GM19193 (cell line): ENCODE data around the gene APOL6.

ENCODE experiments used
- POLR2A ChIP-seq: IDR thresholded peaks from 4 replicates; pipeline ENCODE4 v1.6.1; 2011; ENCODE audit not compliant: insufficient read depth, insufficient read length; ENCODE audit errors: extremely low read depth

The APOL6 gene

GRCh38 chr22:35625763-35626432, 22.3 kb upstream of the APOL6 start:
- TF ChIP-seq POLR2A = no peak

GRCh38 chr22:35627267-35628041, 20.8 kb upstream of the APOL6 start:
- no peak for TF ChIP-seq POLR2A

GRCh38 chr22:35628732-35629131, 19.5 kb upstream of the APOL6 start:
- no peak for TF ChIP-seq POLR2A

DNA sequence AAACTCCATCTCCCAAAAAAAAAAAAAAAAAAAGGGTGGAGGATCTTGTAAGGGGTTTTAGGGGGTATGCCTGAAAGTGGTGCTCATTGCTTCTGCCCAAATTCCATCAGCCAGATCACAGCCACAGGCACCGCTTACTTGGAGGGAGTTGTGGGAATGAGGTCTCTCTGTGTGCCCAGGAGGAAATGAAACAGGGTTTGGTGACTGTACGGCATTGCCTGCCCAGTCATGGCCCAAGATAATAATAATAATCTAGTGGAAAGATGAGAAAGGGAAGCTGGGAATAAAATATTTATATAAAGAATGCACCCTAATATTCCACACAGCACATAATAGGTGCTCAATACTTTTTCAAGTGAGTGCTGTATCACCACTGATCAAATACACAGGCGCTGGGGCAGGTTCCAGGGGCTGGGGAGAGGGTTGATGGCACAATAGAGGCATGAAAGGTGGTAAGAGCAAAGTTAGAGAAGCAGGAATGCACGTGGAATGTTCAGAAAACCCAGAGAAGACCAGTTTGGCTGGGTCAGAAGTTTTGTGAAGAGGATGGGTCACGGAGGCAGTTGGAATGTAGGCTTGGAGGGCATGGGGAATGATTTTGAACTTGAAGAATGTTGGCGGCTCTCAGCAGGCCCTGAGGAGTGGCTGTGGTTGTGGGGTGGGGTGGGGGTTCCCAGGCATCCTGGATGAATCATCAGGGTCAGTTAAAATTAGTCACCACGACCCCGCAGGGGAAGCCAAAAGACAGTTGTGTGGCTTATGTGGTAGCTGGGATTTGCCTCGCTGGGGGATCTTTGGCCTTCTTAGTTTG, 18.6 kb upstream of the APOL6 start:
- TF ChIP-seq POLR2A = no peak

GRCh38 chr22:35630387-35630793, 17.9 kb upstream of the APOL6 start:
- no peak for TF ChIP-seq POLR2A

DNA sequence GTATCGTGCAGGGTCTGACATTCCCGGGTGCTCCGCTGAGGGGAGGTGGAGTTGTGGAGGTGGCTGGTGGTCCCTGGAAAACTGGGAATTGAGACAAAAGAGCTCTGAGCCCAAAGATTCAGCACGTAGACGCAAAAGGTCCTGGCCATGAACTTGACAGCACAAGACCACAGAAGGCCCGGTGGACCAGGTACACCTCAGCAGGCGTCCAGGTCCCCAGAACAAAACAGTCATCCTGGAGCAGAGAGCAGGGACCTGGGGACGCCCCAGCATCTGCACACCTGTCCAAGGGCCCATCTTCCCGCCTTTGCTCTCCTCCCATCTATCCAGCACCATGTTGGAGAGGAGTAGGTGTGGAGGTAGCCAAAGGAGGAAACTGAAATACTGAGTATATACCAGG, 17.4 kb upstream of the APOL6 start:
- TF ChIP-seq POLR2A = no peak

GRCh38 chr22:35631597-35631996, 16.6 kb upstream of the APOL6 start:
- no peak for TF ChIP-seq POLR2A

- no peak for TF ChIP-seq POLR2A
Measured at GRCh38 chr22:35632935-35633334, 15.3 kb upstream of the APOL6 start.

DNA sequence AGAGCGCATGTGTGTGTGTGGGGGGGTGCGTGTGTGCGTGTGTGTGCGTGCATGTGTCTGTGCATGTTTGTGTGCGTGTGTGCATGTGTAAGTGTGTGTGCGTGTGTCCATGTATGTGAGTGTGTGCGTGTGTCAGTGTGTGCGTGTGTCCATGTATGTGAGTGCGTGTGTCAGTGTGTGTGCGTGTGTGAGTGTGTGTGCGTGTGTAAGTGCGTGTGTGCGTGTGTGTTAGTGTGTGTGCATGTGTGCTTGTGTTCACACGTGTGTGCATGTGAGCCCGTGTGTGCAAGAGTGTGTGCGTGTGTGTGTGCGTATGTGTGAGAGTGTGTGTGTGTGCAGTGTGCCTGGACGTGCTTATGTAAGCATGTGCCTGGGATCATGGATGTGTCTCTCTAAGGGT, 14.7 kb upstream of the APOL6 start:
- no peak for TF ChIP-seq POLR2A

DNA sequence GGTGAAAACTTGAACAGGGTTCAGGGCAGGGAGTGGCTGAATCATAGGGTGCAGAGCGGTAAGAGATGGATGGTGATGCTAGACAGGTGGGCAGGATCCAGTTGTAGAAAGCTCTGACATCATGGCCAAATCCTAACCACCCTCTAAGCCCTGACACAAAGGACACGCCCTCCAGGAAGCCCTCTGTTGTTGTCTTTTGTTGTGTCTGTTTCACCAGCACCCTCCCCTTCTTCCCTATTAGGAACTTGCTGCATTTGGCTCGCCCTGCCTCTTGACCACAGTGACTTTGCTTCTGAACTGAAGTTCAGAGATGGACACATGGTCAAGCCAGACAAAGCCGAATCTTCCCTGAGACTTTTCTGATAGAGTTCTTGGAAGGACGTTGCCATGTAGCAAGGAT, 14.2 kb upstream of the APOL6 start:
- no peak for TF ChIP-seq POLR2A

GRCh38 chr22:35634943-35635540, 13.2 kb upstream of the APOL6 start:
- no peak for TF ChIP-seq POLR2A

GRCh38 chr22:35637254-35637653, 11.0 kb upstream of the APOL6 start:
- TF ChIP-seq POLR2A = no peak

DNA sequence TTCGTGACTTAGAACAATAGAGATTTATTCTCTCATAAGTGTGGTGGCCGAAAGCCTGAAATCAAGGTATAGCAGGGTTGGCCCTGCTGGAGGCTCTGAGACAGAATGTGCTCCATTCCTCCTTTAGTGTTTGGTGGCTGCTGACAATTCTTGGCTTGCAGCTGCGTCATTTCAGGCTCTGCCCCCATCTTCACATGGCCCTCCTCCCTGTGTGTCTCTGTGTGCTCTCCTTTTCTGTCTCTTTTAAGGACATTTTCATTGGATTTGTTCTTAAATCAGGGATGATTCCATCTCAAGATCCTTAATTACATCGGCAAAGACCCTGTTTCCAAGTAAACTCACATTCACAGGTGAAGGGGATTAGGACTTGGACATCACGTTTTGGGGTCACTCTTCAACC, 10.2 kb upstream of the APOL6 start:
- TF ChIP-seq POLR2A = no peak

DNA sequence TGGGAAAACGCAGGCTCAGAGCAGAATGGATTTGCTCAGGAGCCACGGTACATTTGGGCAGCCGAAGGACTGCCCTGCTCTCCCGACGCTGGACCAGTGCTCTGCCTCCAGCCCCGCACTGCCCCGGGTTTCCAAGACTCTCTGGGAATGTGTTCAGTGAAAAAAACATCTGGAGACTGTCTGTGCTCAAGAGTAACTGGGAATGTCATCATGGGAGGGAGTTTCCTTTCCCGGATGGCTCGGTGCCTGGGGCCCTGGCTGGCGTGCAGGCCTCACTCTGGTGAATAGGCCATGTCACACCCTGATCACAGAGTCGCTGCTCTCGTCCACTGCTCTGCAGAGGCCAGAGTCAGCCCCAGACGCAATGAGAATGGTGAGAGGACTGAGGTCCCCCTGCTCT, 9.8 kb upstream of the APOL6 start:
- no peak for TF ChIP-seq POLR2A

GRCh38 chr22:35641494-35642120, 6.6 kb upstream of the APOL6 start:
- TF ChIP-seq POLR2A = no peak

- no peak for TF ChIP-seq POLR2A
Measured at GRCh38 chr22:35642305-35642741, 5.9 kb upstream of the APOL6 start.

GRCh38 chr22:35643991-35644390, 4.3 kb upstream of the APOL6 start:
- TF ChIP-seq POLR2A = no peak
